Left forelimb (tissue), 1 donor: ENCODE measurements around the gene PASD1.

Experiments
- DNase-seq: peaks from one replicate; pipeline ENCODE4 v3.0.0-alpha.2; 2018; ENCODE audit warnings: low spot score

PASD1 gene

GRCh38 chrX:151702026-151702714 lies 138.7 kb downstream of the PASD1 start:
- DNase-seq: no peak

GRCh38 chrX:151702741-151703340 lies 139.4 kb downstream of the PASD1 start:
- no peak for DNase-seq

GRCh38 chrX:151703487-151703886 lies 140.0 kb downstream of the PASD1 start:
- peak; percentile 83 for DNase-seq

GRCh38 chrX:151704041-151704663 lies 140.7 kb downstream of the PASD1 start:
- no peak for DNase-seq

GRCh38 chrX:151708821-151709220 lies 145.3 kb downstream of the PASD1 start:
- DNase-seq: no peak

- no peak for DNase-seq
Observed at GRCh38 chrX:151710457-151710856, 147.0 kb downstream of the PASD1 start.

GRCh38 chrX:151711154-151711553 lies 147.7 kb downstream of the PASD1 start:
- DNase-seq: no peak

GRCh38 chrX:151711787-151712186 lies 148.3 kb downstream of the PASD1 start:
- DNase-seq: peak; percentile 62

GRCh38 chrX:151712253-151712652 lies 148.8 kb downstream of the PASD1 start:
- peak; percentile 57 for DNase-seq

GRCh38 chrX:151713849-151714248 lies 150.4 kb downstream of the PASD1 start:
- DNase-seq: peak; percentile 28

- DNase-seq: peak; percentile 20
Observed at GRCh38 chrX:151714362-151714761, 150.9 kb downstream of the PASD1 start.

GRCh38 chrX:151715752-151716151 lies 152.3 kb downstream of the PASD1 start, which contains the start of gene FATE1:
Gene FATE1, plus strand, starts transcription at chrX:151716035. Its CDS starts 85 bp downstream, at chrX:151716120.
- no peak for DNase-seq

GRCh38 chrX:151722241-151722846 lies 158.9 kb downstream of the PASD1 start:
- DNase-seq: no peak

GRCh38 chrX:151723156-151723760 lies 159.8 kb downstream of the PASD1 start:
- DNase-seq: no peak

- peak; percentile 23 for DNase-seq
Observed at GRCh38 chrX:151724563-151725337, 161.3 kb downstream of the PASD1 start.

GRCh38 chrX:151725338-151725614 lies 161.8 kb downstream of the PASD1 start:
- DNase-seq: peak; percentile 9
